Transverse colon (tissue), 4 donors: ENCODE results near the gene CLCN1.

ENCODE experiments used
- EP300 ChIP-seq: sonication (generic); formaldehyde crosslinking; IDR thresholded peaks from one replicate; pipeline ENCODE4 v1.6.1; 2017; ENCODE audit warnings: antibody characterized with exemption, low read depth
- POLR2A ChIP-seq: fragments of 450-650 bp; IDR thresholded peaks from one replicate; pipeline ENCODE4 v1.6.1; 2016; ENCODE audit warnings: antibody characterized with exemption, mild to moderate bottlenecking, moderate library complexity
- POLR2AphosphoS5 ChIP-seq, 3 donors: sonication (generic); formaldehyde crosslinking; IDR thresholded peaks; one replicate each; pipeline ENCODE4 v1.6.1; 2016; ENCODE audit warnings: antibody characterized with exemption in 3 of 3
- TF ChIP-seq, protein P1 (sequence below), 5 experiments: fragments of 200-600 bp in 3 of 5; fragments of 450-650 bp in 2 of 5; sonication (generic) in 3 of 5; IDR thresholded peaks; 1 replicate in 2 of 5; 2 replicates in 3 of 5; pipeline ENCODE4 v1.5.1; 2016 to 2017; ENCODE audit warnings: antibody characterized with exemption in 5 of 5, inconsistent platforms in 3 of 5, mild to moderate bottlenecking in 2 of 5, moderate library complexity in 1 of 5

DNA sequence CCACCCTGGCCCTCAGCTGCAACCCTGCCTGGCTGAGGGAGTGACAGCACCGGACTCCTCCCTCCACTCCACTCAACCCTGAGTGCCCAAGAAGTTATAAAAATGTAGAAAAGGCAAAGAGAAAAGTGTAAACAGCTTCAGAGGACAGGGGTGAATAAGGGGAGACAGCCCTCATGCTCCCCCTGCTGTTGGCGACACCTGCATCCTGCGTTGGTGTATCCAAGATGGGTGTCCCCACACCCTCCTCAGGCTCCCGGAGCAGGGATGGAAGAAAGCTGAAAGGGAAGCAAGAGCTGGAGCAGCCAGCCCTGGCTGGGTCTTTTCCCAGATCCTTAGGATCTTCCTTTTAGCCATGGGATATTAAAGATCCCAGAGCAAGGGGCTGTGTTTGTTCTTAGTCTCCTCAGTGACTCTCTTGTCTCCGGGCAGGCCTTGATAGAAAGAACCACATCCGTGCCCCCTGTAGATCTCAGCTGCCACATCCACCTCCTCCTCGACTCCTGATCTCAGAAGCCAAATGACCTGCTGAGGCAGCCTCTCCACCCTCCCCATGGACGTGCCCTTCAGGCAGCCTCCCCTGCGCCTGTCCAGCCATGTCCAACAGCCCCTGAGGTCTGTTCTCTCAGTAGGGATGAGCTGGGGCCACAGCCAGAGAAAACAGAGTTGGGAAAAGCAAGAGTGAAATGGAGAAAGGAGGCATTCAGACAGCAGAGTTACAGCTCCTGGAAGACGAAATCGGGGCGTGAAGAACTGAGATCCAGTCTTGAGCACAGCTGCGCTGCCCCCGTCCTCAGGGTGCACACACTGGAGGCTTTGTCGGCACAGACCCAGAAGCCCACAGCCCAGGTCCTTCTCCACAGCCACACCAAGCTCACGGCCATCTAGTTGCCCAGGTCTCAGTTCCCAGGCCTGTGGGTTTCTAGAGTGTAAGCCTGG, 39.8 kb downstream of the CLCN1 start:
- TF ChIP-seq, protein P1, sequence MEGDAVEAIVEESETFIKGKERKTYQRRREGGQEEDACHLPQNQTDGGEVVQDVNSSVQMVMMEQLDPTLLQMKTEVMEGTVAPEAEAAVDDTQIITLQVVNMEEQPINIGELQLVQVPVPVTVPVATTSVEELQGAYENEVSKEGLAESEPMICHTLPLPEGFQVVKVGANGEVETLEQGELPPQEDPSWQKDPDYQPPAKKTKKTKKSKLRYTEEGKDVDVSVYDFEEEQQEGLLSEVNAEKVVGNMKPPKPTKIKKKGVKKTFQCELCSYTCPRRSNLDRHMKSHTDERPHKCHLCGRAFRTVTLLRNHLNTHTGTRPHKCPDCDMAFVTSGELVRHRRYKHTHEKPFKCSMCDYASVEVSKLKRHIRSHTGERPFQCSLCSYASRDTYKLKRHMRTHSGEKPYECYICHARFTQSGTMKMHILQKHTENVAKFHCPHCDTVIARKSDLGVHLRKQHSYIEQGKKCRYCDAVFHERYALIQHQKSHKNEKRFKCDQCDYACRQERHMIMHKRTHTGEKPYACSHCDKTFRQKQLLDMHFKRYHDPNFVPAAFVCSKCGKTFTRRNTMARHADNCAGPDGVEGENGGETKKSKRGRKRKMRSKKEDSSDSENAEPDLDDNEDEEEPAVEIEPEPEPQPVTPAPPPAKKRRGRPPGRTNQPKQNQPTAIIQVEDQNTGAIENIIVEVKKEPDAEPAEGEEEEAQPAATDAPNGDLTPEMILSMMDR (IDR thresholded peaks at IDR 0.05) = no peak
- TF ChIP-seq POLR2A (no peak), POLR2AphosphoS5 (IDR thresholded peaks at IDR 0.05) (no peak), EP300 (no peak)
